HL-60/S4 (cell line): ENCODE data around the gene KCNMA1.

ENCODE experiments used
- in situ Hi-C: fragments of 300-500 bp; cut with MboI; formaldehyde crosslinking; loops from 2 replicates; pipeline ENCODE4 v1.14.3; 2022; ENCODE audit warnings: low sequenced_read_pairs

The KCNMA1 gene

DNA sequence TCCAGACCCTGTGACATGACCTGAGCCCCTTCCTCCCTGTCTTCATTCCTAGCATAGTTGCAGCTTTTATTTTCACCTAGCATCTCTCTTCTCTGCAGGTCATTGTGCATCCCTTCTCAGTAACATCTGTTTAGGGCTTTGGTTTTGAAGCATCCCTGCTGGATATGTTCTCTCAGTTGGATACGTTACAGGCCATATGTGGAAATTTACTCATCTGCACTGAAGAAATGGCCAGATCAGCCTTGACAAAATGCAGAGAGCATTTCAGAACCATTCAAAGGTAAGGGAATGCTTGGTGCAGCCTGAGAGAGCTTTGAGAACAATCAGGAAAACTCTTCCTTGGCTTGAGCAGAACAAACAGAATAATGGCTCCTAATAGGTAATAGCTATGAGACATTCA lies 647.0 kb downstream of the KCNMA1 start:
- in situ Hi-C loops: no loop called here

DNA sequence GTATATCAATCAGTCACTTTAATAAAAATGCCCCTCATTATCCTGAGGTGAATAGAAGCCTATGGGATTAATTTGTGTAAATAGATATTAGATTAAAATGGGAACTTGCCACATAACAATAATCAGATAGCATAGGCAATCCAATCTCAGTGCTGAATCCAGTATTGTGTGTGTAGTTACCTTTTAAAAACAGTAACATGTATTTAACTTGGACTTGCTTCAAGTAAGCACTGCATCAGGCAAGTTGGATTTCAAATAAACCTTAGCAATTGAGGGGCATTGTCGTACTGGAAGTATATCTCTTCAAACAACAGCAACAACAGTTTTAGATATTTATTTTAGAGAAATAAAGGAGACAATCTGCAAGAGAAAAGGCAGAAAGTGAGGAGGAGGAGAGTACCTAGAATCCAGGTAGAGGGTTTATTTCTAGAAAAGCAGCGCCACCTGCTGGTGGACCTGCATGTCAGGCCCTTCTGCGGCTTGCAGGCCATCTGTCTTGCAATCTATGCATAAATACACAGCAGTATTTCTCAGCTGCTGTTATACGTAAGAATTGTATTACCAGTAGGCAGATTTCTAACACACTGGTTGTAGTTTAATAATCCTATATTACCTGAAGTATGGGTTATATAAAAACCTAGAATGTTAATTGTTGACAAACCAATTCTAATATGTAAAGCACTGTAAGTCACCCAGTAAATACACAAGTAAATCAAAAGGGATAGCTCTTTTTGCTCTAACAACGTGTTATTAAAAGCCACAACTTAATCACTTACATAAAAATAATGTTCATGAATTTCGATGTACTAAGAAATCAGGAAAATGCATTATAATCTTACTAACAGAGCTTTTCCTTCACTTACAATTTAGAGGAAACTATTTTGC lies 652.8 kb downstream of the KCNMA1 start:
- in situ Hi-C loops: no loop called here

DNA sequence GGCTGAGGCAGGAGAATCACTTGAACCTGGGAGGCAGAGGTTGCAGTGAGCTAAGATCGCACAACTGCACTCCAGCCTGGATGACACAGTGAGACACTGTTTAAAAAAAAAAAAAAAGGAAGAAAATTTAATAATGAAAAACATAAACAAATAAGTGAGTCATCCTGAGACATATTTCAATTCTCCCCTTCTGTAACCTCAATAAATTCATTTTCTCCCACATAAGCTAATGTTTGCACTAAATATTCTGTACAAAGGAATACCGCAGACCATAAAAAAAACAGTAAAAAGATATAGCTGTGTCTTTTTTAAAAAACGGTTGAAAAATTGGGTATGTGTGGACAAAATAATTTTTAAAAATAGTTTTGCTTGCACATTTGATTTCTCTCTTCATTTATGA lies 654.0 kb downstream of the KCNMA1 start:
- in situ Hi-C loops: no loop called here

DNA sequence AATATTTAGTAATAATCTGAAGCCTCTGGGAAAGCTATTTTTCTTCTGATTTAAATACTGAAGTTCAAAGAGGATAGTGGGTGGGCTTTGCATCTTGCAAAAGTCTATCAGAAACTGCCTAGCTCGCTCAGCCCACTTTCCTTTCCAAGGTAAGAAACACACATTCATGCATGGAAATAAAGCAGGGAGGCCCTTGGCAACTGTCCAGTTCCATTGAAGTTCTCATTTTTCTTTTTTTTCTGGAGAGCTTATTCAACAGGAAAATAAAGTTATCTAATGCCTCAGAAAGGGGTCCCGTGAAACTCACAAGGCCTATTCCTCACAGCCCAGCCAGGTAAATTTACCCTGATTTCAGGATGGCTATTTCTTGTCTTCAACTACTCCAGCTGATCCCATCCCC lies 654.9 kb downstream of the KCNMA1 start:
- in situ Hi-C loops: no loop called here

DNA sequence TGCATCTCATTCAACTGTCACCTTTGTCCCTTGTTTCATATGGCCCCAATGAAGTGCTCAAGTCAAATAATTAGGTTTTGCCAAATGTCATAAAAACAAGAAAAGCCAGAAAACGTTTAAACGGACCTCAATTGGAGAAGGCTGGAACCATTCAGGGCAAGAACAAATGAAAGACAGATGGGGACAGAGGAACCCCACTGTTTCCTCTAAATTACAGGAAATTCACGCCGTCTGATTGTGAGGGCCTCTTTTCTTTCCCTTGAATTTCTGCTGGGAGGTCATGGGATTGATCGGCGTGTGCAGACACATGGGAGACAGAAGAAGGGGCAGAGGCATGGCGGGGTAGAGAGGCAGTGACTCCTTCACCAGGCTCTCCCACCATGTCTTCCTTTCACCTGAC lies 656.4 kb downstream of the KCNMA1 start:
- in situ Hi-C loops: no loop called here

DNA sequence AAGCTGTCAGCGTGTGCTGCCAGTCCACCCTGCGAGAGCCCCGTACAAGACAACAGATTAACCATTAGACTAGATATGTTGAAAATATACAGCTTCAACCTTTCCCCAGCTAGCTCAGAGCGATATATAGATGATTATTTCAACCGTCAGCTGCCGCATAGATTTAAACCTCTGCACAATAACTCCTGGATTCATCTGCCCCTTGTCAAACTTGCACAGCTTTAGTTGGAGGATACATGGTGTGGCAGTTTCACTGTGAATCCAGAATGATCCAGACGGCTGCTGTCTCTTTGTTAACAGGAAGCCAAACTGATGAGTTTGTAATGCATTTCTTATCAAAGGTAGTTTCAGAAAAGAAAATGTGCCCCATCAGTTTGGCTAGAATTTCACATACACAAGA lies 659.7 kb downstream of the KCNMA1 start:
- in situ Hi-C loops: no loop called here

DNA sequence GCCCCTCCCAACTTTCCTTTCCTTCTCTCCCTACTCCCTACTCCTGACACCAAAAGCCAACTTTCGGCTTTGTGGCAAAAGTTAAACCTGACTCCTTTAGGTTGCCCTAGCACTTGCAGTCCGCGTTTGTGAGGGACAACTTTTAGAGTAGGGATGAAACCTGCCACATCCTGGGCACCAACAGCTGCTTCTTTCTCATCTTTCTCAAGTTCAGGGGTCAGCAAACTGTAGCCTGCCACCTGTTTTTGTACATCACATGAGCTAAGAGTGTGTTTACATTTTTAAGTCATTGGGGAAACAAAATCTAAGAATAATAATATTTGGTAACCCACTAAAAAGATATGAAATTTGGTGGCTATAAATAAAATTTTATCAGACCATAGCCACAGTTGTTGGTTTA lies 660.6 kb downstream of the KCNMA1 start:
- in situ Hi-C loops: no loop called here

DNA sequence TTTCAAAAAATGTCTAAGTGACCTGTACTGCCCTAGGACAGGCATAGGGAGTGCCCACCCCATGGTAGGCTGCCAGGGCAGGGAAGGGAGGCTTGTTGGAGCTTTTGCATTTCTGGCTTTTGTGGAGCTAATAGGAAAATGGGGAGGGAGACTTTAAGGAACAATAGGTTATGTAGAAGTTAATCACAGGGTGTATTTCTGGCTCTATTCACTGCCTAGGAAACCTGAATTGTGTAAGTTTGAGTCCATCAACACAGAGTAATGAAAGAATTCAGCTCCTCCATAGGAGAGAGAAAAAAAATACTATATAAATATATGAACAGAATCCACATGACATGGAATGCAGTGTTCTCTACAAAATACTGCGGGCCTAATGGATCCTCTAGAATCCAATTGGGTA lies 661.5 kb downstream of the KCNMA1 start:
- in situ Hi-C loops: no loop called here

DNA sequence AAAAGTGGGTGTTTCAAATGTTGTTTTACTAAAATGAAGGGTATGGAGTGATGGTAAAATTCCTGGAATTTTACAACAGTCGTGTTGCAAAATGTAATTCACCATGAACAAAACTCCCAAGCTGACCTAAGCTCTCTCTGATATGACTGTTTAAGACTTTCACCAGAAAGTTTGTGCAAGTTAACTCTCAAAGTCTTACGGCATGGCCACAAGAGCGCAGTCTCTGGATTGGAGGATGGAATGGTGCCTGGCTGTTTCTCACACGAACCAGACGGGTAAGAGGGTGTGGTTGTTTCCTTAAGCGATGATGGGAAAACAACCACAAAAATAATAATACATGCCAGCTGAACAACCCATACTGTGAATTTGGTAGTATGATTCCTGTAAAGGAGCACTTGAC lies 662.5 kb downstream of the KCNMA1 start:
- in situ Hi-C loops: no loop called here

DNA sequence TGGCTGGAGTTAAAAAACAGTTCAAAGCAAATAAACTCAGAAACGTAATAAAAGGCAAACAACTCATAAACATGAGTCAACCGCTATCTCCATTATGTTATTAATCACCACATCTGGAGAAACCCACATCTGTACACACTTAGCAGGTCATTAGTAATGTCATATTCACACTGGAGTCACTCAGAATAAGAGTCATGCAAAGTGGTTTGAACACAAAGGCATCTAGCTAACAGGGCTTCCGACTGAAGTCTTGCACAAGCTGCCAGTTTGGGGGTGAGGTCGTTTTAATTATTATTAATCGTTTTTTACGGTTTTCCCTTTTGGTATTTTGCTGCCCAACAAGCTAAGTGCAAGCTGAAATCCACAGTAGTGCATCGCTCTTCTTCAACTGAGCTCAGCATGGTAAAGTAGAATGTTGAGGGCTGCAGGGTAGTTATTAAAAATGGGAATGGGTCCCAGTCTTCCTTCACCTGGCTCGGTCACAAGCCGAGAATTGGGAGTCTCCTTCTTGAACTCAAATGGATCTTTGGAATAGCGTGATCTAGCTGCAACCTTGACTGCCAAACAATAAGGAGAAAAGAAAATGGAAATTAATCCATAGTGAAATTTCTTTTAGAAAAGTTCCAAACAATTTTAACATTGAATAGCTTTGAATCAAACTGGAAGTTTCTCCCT lies 663.5 kb downstream of the KCNMA1 start:
- in situ Hi-C loops: no loop called here

DNA sequence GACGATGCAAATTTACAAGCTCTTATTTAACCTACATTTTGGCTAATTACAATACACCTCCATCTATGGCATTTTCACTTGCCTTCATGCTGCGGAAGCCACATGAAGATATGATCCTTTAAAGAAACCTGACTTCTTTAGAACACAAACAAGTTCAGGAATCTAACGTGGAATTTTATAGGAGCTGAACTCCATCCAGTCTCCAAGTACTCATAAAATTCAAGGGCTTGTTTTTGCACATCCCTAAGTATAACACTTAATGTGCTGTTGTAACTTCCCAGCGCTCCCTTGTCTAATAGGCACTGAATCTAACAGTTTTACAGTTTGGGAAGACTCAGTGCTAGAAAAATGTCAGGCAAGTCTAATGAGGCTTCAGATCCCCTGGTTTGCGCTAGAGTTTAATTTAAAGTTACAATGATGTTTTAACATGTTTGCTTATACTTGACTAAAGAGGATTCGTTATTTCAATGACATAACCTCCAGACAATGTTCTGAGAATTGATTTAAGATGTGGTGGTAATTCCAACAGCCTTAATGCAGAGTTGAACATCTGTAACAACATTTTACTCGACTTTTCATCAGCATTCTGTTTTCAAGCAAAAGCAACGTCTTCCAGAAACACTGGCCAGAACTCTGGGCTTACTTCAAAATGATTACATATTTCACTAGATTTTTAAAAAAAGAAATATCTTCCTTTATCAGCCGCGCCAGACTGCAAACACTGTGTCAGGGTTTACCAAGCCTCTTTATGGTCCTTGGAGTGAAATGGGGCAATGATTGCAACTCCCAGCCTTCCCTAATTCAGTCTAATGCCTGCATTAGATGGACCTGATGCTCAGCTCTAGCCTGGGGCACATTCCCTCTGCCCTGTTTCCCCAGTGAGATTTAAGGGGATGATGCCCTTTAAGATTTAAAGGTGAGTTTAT lies 664.3 kb downstream of the KCNMA1 start:
- in situ Hi-C loops: no loop called here

DNA sequence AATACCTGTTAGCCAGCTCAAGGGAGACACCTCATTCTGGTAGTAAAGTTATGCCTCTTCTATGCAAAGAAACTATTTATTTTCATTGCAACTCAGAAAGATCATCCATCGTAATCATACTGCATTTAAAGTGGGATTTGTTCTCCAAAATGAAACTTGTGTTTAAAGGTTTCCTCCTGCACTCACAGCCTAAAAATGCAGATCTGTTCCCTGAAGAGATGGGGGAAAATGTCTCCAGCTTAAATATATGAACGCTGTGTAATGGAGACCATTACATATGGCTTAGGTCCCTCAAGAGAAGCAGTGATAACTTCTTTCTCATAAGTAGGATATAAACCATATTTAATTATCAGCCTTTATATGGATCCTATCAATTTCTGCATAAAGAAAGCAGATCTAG lies 665.1 kb downstream of the KCNMA1 start:
- in situ Hi-C loops: no loop called here

DNA sequence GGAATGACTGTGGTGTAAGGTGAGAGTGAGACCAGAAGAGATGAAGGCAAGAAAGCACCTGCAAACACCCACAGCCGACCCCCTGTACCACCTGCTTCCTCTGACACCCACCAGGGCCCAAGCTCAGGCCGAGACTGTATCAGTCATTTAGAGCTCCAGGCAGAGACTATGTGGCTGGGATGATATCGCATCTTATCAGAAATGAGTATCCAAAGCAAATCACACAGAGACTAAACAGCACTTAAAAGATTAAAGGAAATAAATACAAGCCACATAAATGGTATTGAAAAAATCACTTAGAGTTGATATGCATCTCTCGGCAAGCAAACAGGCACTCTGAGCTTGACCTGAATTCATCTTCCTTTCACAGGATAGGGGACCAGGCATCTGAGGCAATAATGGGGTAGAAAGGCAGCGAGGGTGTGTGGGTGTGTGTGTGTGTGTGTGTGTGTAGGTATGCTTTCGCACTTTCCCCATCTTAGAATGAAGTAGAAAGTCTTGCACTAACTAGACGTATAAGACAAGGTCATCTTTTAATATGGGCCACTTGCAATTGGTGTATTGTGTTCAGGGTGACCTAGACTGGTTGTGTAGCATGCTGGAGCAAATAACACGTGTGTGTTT lies 665.9 kb downstream of the KCNMA1 start:
- in situ Hi-C loops: no loop called here

DNA sequence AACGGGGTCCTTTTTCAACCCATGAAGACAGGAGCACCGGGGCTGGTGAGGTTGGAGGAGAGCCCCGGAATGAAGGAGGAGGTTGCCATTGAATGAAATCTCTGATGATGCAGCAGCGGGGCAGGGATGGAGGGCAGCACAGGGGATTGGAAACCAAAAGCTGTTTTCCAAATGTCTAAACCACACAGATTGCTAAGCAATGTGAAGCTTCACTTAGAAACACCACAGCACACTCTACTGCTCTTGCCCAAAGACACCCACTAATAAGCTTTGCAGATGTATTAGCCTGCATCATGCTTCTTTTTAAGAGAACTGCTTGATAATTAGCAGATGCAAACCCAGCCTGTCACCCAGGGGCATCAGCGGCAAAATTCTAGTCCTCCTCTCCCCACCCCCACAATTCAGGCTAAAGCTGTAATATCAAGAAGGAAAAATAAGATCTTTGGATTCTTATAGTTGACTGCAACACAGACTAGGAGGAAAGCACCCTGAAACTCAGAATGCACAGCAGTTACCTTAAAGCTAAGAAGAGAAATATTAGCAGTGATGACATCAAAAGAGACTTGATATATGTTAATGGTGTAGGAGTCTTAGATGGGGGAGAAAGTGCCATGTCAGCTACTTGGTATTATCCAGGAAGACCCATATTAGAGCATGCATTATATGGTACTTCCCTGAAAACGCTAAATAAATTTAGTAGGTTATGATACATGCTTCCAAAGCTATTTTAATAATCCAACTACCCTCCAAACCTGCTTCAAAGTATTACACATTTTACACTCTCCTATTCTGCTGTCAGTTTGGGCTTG lies 666.7 kb downstream of the KCNMA1 start:
- in situ Hi-C loops: no loop called here

DNA sequence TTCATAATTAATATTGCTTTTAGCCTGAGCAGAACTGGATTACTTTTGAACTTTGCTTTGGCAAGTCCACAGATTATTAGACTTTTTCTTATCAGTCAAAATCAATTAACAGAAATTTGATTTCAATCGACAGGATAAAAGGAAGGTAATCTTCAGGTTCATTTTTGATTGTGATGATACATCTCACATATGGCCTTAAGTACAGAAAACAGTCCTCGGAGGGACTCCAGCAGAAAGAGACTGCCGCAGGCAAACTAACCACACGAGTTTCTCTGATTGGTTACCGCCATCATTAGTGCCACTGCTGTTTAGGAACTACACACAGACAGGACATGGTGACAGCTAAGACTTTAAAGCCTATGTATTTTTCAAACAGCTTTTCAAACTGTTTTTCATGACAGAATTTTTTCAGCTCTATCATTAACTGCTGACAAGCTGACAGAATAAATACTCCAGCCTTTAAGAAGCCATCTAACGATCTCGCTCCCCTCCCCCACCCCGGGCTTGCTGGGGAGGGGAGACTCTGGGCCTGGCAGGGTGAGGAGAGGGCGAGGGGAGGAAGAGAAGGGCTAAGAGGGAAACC lies 668.2 kb downstream of the KCNMA1 start:
- in situ Hi-C loops: no loop called here

DNA sequence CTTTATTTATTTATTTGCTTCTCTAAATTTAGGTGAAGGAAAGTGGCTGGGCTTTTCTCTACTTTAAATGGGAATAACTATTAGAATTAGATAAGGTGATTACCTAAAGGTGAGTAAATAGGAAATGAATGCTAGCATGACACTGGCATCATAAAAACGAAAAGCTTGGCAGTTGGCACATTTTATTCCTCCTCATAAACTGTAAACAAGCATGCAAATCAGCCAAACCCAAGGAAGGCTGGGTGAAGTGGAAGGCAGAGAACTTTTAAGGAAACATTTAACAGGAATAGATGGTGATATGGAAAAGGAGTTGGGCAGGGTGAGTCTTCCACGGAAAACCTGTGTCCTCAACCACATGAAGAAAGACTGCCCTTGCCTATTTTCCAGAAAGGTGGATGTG lies 669.1 kb downstream of the KCNMA1 start:
- in situ Hi-C loops: no loop called here

DNA sequence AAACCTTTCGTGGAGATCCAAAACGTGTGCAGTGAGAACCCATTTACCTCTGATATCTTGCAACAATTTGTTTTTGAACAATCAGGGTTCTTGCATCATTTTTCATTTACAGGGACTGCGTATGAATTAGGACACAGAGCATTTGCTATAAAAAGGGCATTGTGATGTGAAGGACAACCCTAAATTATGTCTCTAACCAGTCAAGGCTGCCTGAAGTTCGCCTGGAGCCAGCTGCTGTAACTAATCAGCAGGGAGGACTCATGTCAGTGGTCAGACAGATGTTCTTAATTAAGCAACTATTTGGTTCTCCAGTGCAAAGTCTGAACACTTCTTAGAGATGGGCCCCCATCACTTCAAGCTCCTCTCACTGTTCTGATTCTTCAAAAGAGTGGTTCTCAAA lies 674.8 kb downstream of the KCNMA1 start:
- in situ Hi-C loops: no loop called here

DNA sequence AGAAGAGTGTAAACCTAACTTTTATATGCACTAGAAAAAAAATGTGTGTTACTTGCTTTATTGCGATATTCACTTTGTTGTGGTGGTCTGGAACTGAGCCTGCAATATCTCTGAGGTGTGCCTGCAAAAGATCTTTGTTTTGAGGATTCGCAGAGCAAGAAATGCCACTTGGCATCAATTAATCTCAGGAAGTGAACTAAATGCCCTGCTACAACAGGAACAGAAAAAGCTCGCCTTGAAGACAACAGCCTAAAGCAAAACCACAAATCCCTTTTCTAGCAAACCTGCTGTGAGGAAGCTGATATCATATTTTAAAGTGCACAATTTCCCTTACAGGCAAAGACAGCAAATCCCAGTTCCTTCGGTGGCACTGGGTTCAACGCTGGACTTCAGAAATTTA lies 675.8 kb downstream of the KCNMA1 start:
- in situ Hi-C loops: no loop called here

DNA sequence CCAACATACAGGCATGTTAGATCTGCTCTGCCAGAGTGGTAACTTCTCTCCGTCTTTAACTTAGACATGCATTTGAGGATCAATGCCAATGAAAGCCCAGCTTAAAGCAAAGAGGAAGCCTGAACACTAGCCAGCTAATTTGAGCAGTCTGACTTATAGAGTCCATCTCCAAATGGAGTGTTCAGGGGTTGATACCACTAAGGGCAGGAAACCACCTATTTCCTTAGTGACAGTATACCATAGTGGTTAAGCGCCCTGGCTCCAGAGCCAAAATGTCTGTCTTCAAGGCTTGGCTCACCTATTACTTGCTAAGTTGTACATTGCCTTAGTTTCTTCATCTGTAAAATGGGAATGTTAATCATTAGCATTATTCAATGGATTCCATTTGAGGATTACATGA lies 678.5 kb downstream of the KCNMA1 start:
- in situ Hi-C loops: no loop called here

DNA sequence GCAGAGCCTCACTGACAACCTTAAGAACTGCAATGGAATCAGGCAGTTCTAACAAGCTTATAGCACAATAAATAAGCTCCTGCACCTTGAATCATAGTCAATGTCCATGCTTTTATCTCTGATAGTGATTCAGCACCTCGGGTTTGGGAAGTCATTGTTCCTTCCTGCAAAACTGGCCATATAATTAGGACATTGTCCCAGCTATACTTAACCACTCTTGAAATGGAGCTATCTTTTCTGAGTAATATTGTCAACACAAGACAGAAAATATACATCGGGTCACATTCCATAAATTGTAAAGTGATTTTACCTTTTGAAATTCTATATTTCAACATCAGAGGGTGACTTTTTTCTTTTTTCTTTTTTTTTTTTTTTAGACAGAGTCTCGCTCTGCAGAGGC lies 682.8 kb downstream of the KCNMA1 start:
- in situ Hi-C loops: no loop called here
